IMR-90 (cell line): ENCODE data around the gene PDGFC. TPM values are rescaled to one million over a fixed set of nuclear protein-coding genes. Genes with fewer than 3 reads are reported as not detected.
A peak's percentile ranks its signal among the peaks of the same experiment; 100 is the strongest.

ENCODE experiments used
- ATAC-seq: fragments of 200-7000 bp; cut with Tn5 transposase; 2 replicates; pipeline ENCODE4 v1.9.1; 2020; ENCODE audit warnings: low read depth, mild to moderate bottlenecking, moderate library complexity
- BruUV-seq: library from RNA; stranded (reverse); fragments of 400-500 nt; replicated peaks from 2 replicates; lab custom pipeline; 2021; lab: Mats Ljungman, UMichigan
- CTCF ChIA-PET: fragments of 300-600 bp; formaldehyde crosslinking; extraction: SDS; loops from one replicate; lab custom pipeline; 2021; ENCODE audit warnings: antibody characterized with exemption; lab: Yijun Ruan, JAX
- POLR2A ChIA-PET: fragments of 300-600 bp; sonication (Branson Sonifier 250); formaldehyde crosslinking; loops from one replicate; lab custom pipeline; 2022; ENCODE audit warnings: antibody characterized with exemption; ENCODE audit not compliant: unreplicated experiment; lab: Charles Lee
- DNase-seq: peaks from one replicate; pipeline ENCODE4 v3.0.0; 2013
- H2AFZ ChIP-seq: replicated peaks from 2 replicates; pipeline ENCODE3; 2013; ENCODE audit warnings: low read length, mild to moderate bottlenecking; ENCODE audit not compliant: poor library complexity
- H2AK5ac ChIP-seq: 2 replicates; pipeline ENCODE4 v1.6.1; 2013; ENCODE audit warnings: low read depth, low read length, inconsistent platforms
- H2AK9ac ChIP-seq: replicated peaks from 2 replicates; pipeline ENCODE3; 2013; ENCODE audit warnings: mild to moderate bottlenecking, low read depth, low read length, moderate library complexity; ENCODE audit not compliant: poor library complexity
- H2BK120ac ChIP-seq: 2 replicates; pipeline ENCODE4 v1.6.1; 2013; ENCODE audit warnings: low read depth, low read length, inconsistent platforms
- H2BK15ac ChIP-seq: 3 replicates; pipeline ENCODE4 v1.6.1; 2013; ENCODE audit warnings: low read depth, low read length, inconsistent platforms
- H2BK20ac ChIP-seq: 2 replicates; pipeline ENCODE4 v1.6.1; 2013; ENCODE audit warnings: low read depth, mild to moderate bottlenecking, inconsistent platforms, low read length, moderate library complexity
- H2BK5ac ChIP-seq: 2 replicates; pipeline ENCODE4 v1.6.1; 2013; ENCODE audit warnings: mild to moderate bottlenecking, low read depth, low read length, inconsistent platforms; ENCODE audit not compliant: poor library complexity, severe bottlenecking
- H3K14ac ChIP-seq: replicated peaks from 2 replicates; pipeline ENCODE4 v1.6.1; 2013; ENCODE audit warnings: low read depth, low read length, inconsistent platforms
- H3K18ac ChIP-seq: 2 replicates; pipeline ENCODE4 v1.6.1; 2013; ENCODE audit warnings: low read depth, low read length, control low read depth
- H3K23ac ChIP-seq: 2 replicates; pipeline ENCODE4 v1.6.1; 2013; ENCODE audit warnings: low read depth, low read length, inconsistent platforms
- H3K27ac ChIP-seq: 2 replicates; pipeline ENCODE4 v1.5.1; 2013; ENCODE audit warnings: mild to moderate bottlenecking, control low read depth, low read length; ENCODE audit not compliant: insufficient read depth
- H3K27me3 ChIP-seq: 2 replicates; pipeline ENCODE4 v1.6.1; 2013; ENCODE audit warnings: low read length; ENCODE audit not compliant: control insufficient read depth, insufficient read depth
- H3K36me3 ChIP-seq: 2 replicates; pipeline ENCODE4 v1.6.1; 2013; ENCODE audit warnings: low read length, mixed read lengths; ENCODE audit not compliant: control insufficient read depth, insufficient read depth
- H3K4ac ChIP-seq: 2 replicates; pipeline ENCODE4 v1.6.1; 2013; ENCODE audit warnings: low read depth, low read length, inconsistent platforms
- H3K4me1 ChIP-seq: 2 replicates; pipeline ENCODE4 v1.6.1; 2013; ENCODE audit warnings: low read length, mixed read lengths; ENCODE audit not compliant: control insufficient read depth, insufficient read depth
- H3K4me2 ChIP-seq: 2 replicates; pipeline ENCODE4 v1.6.1; 2013; ENCODE audit warnings: low read depth, mild to moderate bottlenecking, control low read depth, low read length, moderate library complexity
- H3K4me3 ChIP-seq: 2 replicates; pipeline ENCODE4 v1.5.1; 2013; ENCODE audit warnings: low read depth, mild to moderate bottlenecking, control low read depth, low read length, moderate library complexity; ENCODE audit not compliant: insufficient read depth
- H3K56ac ChIP-seq: 2 replicates; pipeline ENCODE4 v1.6.1; 2013; ENCODE audit warnings: low read length, inconsistent platforms; ENCODE audit not compliant: insufficient read depth; ENCODE audit errors: extremely low read depth
- H3K79me1 ChIP-seq, 2 experiments: 2 replicates each; pipeline ENCODE4 v1.6.1; 2013; ENCODE audit warnings: low read length in 2 of 2, inconsistent platforms in 1 of 2, low read depth in 1 of 2
- H3K9ac ChIP-seq: 2 replicates; pipeline ENCODE4 v1.6.1; 2013; ENCODE audit warnings: low read depth, low read length, control low read depth
- H3K9me1 ChIP-seq: 2 replicates; pipeline ENCODE4 v1.6.1; 2013; ENCODE audit warnings: low read length, inconsistent platforms; ENCODE audit not compliant: insufficient read depth
- H3K9me3 ChIP-seq: 2 replicates; pipeline ENCODE4 v1.6.1; 2013; ENCODE audit warnings: low read length; ENCODE audit not compliant: control insufficient read depth, insufficient read depth
- H4K20me1 ChIP-seq: 2 replicates; pipeline ENCODE4 v1.6.1; 2013; ENCODE audit warnings: low read length, inconsistent platforms; ENCODE audit not compliant: insufficient read depth
- H4K5ac ChIP-seq: 2 replicates; pipeline ENCODE4 v1.6.1; 2013; ENCODE audit warnings: mild to moderate bottlenecking, low read depth, low read length, control low read depth
- H4K8ac ChIP-seq, 2 experiments: 2 replicates each; pipeline ENCODE4 v1.6.1; 2013; ENCODE audit warnings: low read depth in 2 of 2, low read length in 2 of 2, control low read depth in 1 of 2, inconsistent platforms in 1 of 2
- H4K91ac ChIP-seq: 2 replicates; pipeline ENCODE4 v1.6.1; 2013; ENCODE audit warnings: low read depth, low read length, inconsistent platforms; ENCODE audit not compliant: insufficient read depth
- ELK1 ChIP-seq: fragments of 150-350 bp; IDR thresholded peaks from 2 replicates; pipeline ENCODE4 v1.6.1; 2016; ENCODE audit warnings: low read depth, mild to moderate bottlenecking, low read length, moderate library complexity, borderline replicate concordance
- WGBS, 2 experiments: methylation state at CpG; one replicate each; pipeline versions ENCODE4 v1.1.5 to v1.1.7; 2013; ENCODE audit warnings: missing lambda C conversion rate in 2 of 2; ENCODE audit not compliant: insufficient read length in 1 of 2; ENCODE audit errors: extremely low coverage in 2 of 2; 5-methylcytosine and 5-hydroxymethylcytosine counted together
- dilution Hi-C: fragments of 300-500 bp; cut with HindIII; formaldehyde crosslinking; loops from one replicate; pipeline ENCODE4 v1.14.3; 2018; ENCODE audit warnings: low sequenced_read_pairs; ENCODE audit not compliant: unreplicated experiment
- in situ Hi-C: fragments of 300-500 bp; cut with MboI; formaldehyde crosslinking; loops from 3 replicates; pipeline ENCODE4 v1.14.3; 2019; ENCODE audit warnings: low sequenced_read_pairs, inconsistent platforms, mixed read lengths
- intact Hi-C: fragments of 100-400 bp; cut with micrococcal nuclease; formaldehyde crosslinking; loops from 2 replicates; pipeline ENCODE4 v1.10.0; 2022
- polyA plus RNA-seq, 3 experiments: library from polyadenylated mRNA; depleted of rRNA; stranded (reverse); fragments of >200 nt; gene quantifications; 2 replicates each; pipeline ENCODE4 v1.2.3, GENCODE V29; 2012; ENCODE audit warnings: low replicate concordance in 1 of 3
- total RNA-seq: library from RNA; depleted of rRNA; stranded (reverse); fragments of >200 nt; gene quantifications from 2 replicates; pipeline ENCODE4 v1.2.3, GENCODE V29; 2012

The PDGFC gene
- total and polyA plus RNA-seq, 2 of the 4 experiments (the other 2 are of a cell fraction): 19.8 to 90.7 TPM

DNA sequence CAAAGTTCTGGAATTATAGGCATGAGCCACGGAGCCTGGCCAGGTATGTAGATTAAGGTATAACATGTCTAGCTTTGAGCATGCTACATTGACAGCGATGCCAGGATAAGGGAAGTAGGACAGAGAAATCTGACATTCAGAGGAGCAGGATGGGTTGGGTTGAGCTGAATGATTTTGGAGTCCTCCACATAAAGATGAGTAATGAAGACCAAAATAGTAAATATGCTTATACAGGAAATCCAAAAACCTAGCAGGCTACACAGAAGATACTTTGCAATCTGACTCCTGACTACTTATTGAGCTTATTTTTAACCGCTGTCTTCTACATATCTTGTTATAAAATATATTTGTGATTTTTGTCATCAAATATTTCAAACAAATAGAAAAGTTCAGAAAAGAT lies 69.7 kb downstream of the PDGFC start:
- DNase-seq (peak; percentile 22), ATAC-seq (no peak)
- Histone ChIP-seq H3K56ac (no peak overlapping the region), H2AFZ (no peak overlapping the region), H3K4me3 (no peak overlapping the region), H2AK9ac (no peak overlapping the region), H2BK20ac (no peak overlapping the region), H3K18ac (no peak overlapping the region), H3K9ac (no peak overlapping the region), H3K4me1 (0 out of 2 replicates have a peak, but pooled peaks cover 2% of the 10 kb centered on the region), H4K5ac (no peak overlapping the region), H2BK5ac (no peak overlapping the region), H4K8ac (no peak overlapping the region), H2BK15ac (no peak overlapping the region), H3K27ac (no peak overlapping the region), H3K23ac (no peak overlapping the region; the same call in 1 of the 2 replicates), H4K91ac (no peak overlapping the region), H3K27me3 (no peaks in the 10 kb centered on the region), H3K79me1 (peaks cover 14 to 38% of the 10 kb centered on the region in 2 experiments; a peak in 3 of 4 replicates), H3K36me3 (no peaks in the 10 kb centered on the region), H4K20me1 (peaks cover 10% of the 10 kb centered on the region; the same call in 1 of the 2 replicates), H3K9me3 (no peaks in the 10 kb centered on the region), H3K4me2 (0 out of 2 replicates have a peak overlapping the region, but pooled peaks have one; percentile 54), H2BK120ac (no peak overlapping the region), H3K4ac (no peak overlapping the region), H3K14ac (no peak overlapping the region), H3K9me1 (no peaks in the 10 kb centered on the region), H2AK5ac (peak overlapping the region; percentile 17; the same call in 1 of the 2 replicates)
- in situ Hi-C loops: no loop called here
- no CpG with 5 or more reads among the region's 3 CpGs for WGBS, 2 experiments
- ChIA-PET POLR2A (no interaction called here), CTCF (interaction anchor here (0.6 kb wide), 1 partner anchor 536 kb away, joined by 3 read pairs; no protein-coding TSS in a partner anchor)
- intact Hi-C loops: no loop called here
- no TSS peak for BruUV-seq
- TF ChIP-seq ELK1: no peak
- dilution Hi-C loops: no loop called here
